ENCODE results near the gene JARID2. TPM values are rescaled to one million over a fixed set of nuclear protein-coding genes. Genes with fewer than 3 reads are reported as not detected.

Gene JARID2
- polyA plus RNA-seq, 1 of the 3 experiments (the other 2 are of a cell fraction) = 3.4 TPM

DNA sequence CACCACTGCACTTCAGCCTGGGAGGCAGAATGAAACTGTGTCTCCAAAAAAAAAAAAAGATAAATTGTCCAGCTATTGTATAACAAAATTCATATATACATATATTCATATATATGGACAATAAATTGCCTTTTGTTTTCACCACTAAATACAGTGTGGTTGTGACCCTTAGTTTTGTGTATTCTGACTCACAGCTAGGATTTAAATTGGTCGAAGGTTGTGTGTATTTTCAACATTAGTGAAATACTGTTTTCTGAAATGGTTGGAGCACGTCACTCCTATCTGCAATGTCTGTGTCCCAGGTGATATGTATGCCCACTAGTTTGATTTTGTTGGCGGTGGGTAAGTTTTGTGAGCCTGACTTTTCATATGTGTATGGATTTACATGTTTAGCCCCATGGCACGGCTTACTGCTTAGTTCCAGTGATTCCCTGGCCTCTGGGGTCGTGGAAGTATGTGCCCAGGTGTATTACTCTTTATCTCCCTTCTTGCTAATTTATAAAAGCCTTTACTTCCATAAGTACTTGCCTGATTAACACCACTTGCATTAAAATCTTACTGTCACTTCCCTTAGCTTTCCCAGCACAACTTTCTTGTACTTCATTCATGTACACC is 33.3 kb downstream of the JARID2 start:
- DNase-seq = no peak
- peaks cover 5% of the 10 kb centered on the region for H3F3A ChIP-seq (replicated peaks; ENCODE audit: insufficient read depth)
- no peaks in the 10 kb centered on the region for H3K9me3 ChIP-seq
- H3K4me3 ChIP-seq (ENCODE audit: low read depth in 2 of 2, low read length in 1 of 2) = no peak overlapping the region
- WGBS (ENCODE audit: low lambda C conversion rate) = 76% methylated on average over 5 of the region's 5 CpGs
- ChIA-PET POLR2A (no interaction called here), CTCF (no interaction called here)
- no peak overlapping the region for H3K4me2 ChIP-seq
- H4K20me1 ChIP-seq (ENCODE audit: insufficient read depth) = peaks cover 28% of the 10 kb centered on the region
- TF ChIP-seq MAX (IDR thresholded peaks at IDR 0.05; ENCODE audit: low read depth) (no peak), SMC3 (IDR thresholded peaks at IDR 0.05; ENCODE audit: low read depth, low read length) (no peak), POLR2AphosphoS5 (IDR thresholded peaks at IDR 0.05; ENCODE audit: low read depth, low read length) (no peak), FOSL2 (IDR thresholded peaks at IDR 0.05; ENCODE audit: borderline replicate concordance, low read depth) (no peak), CHD2 (IDR thresholded peaks at IDR 0.05; ENCODE audit: low read length, partially characterized antibody) (no peak), EZH2phosphoT487 (IDR thresholded peaks at IDR 0.05; ENCODE audit: borderline replicate concordance, low read depth) (no peak), RCOR1 (IDR thresholded peaks at IDR 0.05; ENCODE audit: low read length) (no peak), USF1 (IDR thresholded peaks at IDR 0.05; ENCODE audit: borderline replicate concordance, low read depth) (no peak), GABPA (IDR thresholded peaks at IDR 0.05; ENCODE audit: low read depth) (no peak), MEF2A (IDR thresholded peaks at IDR 0.05; ENCODE audit: borderline replicate concordance, low read depth) (no peak), REST (IDR thresholded peaks at IDR 0.05; ENCODE audit: low read depth, low read length) (no peak), JUND (IDR thresholded peaks at IDR 0.05) (no peak), YY1 (IDR thresholded peaks at IDR 0.05; ENCODE audit: low read depth) (no peak), TAF1 (IDR thresholded peaks at IDR 0.05; ENCODE audit: borderline replicate concordance, low read depth, low read length) (no peak)
- TF ChIP-seq, protein P1, sequence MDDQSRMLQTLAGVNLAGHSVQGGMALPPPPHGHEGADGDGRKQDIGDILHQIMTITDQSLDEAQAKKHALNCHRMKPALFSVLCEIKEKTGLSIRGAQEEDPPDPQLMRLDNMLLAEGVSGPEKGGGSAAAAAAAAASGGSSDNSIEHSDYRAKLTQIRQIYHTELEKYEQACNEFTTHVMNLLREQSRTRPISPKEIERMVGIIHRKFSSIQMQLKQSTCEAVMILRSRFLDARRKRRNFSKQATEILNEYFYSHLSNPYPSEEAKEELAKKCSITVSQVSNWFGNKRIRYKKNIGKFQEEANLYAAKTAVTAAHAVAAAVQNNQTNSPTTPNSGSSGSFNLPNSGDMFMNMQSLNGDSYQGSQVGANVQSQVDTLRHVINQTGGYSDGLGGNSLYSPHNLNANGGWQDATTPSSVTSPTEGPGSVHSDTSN (IDR thresholded peaks at IDR 0.05) = no peak
- H3K27ac ChIP-seq (ENCODE audit: low read depth in 2 of 2, low read length in 1 of 2) = no peak overlapping the region
- H3K9me2 ChIP-seq = no peaks in the 10 kb centered on the region
- no peak overlapping the region for H3K9ac ChIP-seq
- H2AFZ ChIP-seq (ENCODE audit: low read depth) = no peak overlapping the region
- H3K79me2 ChIP-seq (ENCODE audit: insufficient read depth) = peaks cover 27% of the 10 kb centered on the region; the same call in 1 of the 2 replicates
- H3K4me1 ChIP-seq (ENCODE audit: control insufficient read depth in 1 of 2, insufficient read depth in 2 of 2, low read depth in 1 of 2, low read length in 1 of 2) = peaks cover 13 to 28% of the 10 kb centered on the region in 2 experiments; a peak in 3 of 4 replicates
- H3K27me3 ChIP-seq (ENCODE audit: insufficient read depth) = no peaks in the 10 kb centered on the region
- H3K36me3 ChIP-seq (replicated peaks in 1 of 2; ENCODE audit: control insufficient read depth in 1 of 2, insufficient read depth in 2 of 2, low read length in 1 of 2) = no peaks in the 10 kb centered on the region

All from SK-N-SH (cell line).